Gastrocnemius medialis (tissue), 4 donors: ENCODE results near the gene CFAP119. TPM values are rescaled to one million over a fixed set of nuclear protein-coding genes. Genes with fewer than 3 reads are reported as not detected.
A peak's percentile ranks its signal among the peaks of the same experiment; 100 is the strongest.
"Not testable (repeated sequence)": the region's sequence is repeated elsewhere in the genome, so short reads cannot be mapped to it uniquely, and the experiment has no call there.

Source experiments
- ATAC-seq, 2 donors: fragments of 150-250 bp; one replicate each; pipeline ENCODE4 v1.9.1; 2016
- DNase-seq, 2 donors: peaks; one replicate each; pipeline ENCODE4 v3.0.0-alpha.2; 2019
- H3K27ac ChIP-seq, 4 donors: fragments of 200-600 bp; sonication (generic); 1 replicate in 1 of 4; 2 replicates in 3 of 4; pipeline ENCODE4 v1.5.1; 2016 to 2018; ENCODE audit warnings: mild to moderate bottlenecking in 2 of 4, moderate library complexity in 1 of 4
- H3K27me3 ChIP-seq, 3 donors: fragments of 200-600 bp; sonication (generic) in 2 of 3; 1 replicate in 1 of 3; 2 replicates in 2 of 3; pipeline versions ENCODE4 v1.5.1 to v1.6.0; 2016 to 2019; ENCODE audit warnings: mild to moderate bottlenecking in 1 of 3, moderate library complexity in 1 of 3
- H3K36me3 ChIP-seq, 2 donors: fragments of 200-600 bp; sonication (generic) in 1 of 2; one replicate each; pipeline ENCODE4 v1.5.1; 2017 to 2018
- H3K4me1 ChIP-seq, 2 donors: fragments of 200-600 bp; sonication (generic) in 1 of 2; one replicate each; pipeline ENCODE4 v1.5.1; 2016 to 2017; ENCODE audit warnings: mild to moderate bottlenecking in 2 of 2
- H3K4me3 ChIP-seq, 4 donors: fragments of 200-600 bp; sonication (generic) in 3 of 4; 1 replicate in 1 of 4; 2 replicates in 3 of 4; pipeline ENCODE4 v1.5.1; 2016 to 2019; ENCODE audit warnings: mild to moderate bottlenecking in 2 of 4
- H3K9me3 ChIP-seq, 3 donors: fragments of 200-600 bp; sonication (generic) in 2 of 3; 1 replicate in 1 of 3; 2 replicates in 2 of 3; pipeline ENCODE4 v1.5.1; 2016 to 2019
- CTCF ChIP-seq, 5 experiments: fragments of 450-650 bp in 3 of 5; fragments of 200-600 bp in 2 of 5; sonication (generic) in 2 of 5; IDR thresholded peaks in 4 of 5; conservative IDR thresholded peaks in 1 of 5; 1 replicate in 4 of 5; 2 replicates in 1 of 5; pipeline ENCODE4 v1.5.1; 2016 to 2019; ENCODE audit warnings: antibody characterized with exemption in 5 of 5, mild to moderate bottlenecking in 3 of 5, moderate library complexity in 3 of 5
- POLR2A ChIP-seq, 2 donors: fragments of 450-650 bp; IDR thresholded peaks; one replicate each; pipeline ENCODE4 v1.6.1; 2017; ENCODE audit warnings: antibody characterized with exemption in 2 of 2, mild to moderate bottlenecking in 2 of 2, moderate library complexity in 2 of 2
- in situ Hi-C, 4 donors: fragments of 200-750 bp; cut with MboI; loops; one replicate each; pipeline versions ENCODE4 v1.15.0 to v1.8.0; 2017; ENCODE audit warnings: low sequenced_read_pairs in 4 of 4
- intact Hi-C: fragments of 100-400 bp; cut with DNase I; formaldehyde crosslinking; loops from one replicate; pipeline ENCODE4 v1.15.1; 2023; ENCODE audit warnings: low total_unique reads
- total RNA-seq, 4 donors: library from RNA; depleted of rRNA; stranded (reverse); fragments of >200 nt; gene quantifications; one replicate each; pipeline versions ENCODE4 v1.1.0 to v1.2.3, GENCODE V29; 2016

Gene CFAP119
- 1 to 10 TPM in 2 of 4 donors, under 1 TPM in 1, not detected in 1; 0.73 to 5.8 (median 1.7) TPM for total RNA-seq

GRCh38 chr16:30761928-30762902 lies at the start of gene CFAP119, which contains the start of gene RNF40:
CFAP119 (minus strand) TSS chr16:30762062; CDS start chr16:30761748, 314 bp downstream.
RNF40 (plus strand) TSS chr16:30762322; CDS start chr16:30762546, 224 bp downstream.
- Histone ChIP-seq H3K4me3 (peak within 1 kb of the TSS; percentile 77 to 96 (median 92)), H3K4me1 (peaks cover 18 to 23% of the 10 kb centered on the region in 2 donors), H3K36me3 (peaks cover 0 to 53% of the 10 kb centered on the region in 2 donors), H3K27me3 (no peaks in the 10 kb centered on the region), H3K9me3 (no peaks in the 10 kb centered on the region), H3K27ac (peak within 1 kb of the TSS; percentile 91 to 96 (median 94))
- ATAC-seq (peak; percentile 98 to 99), DNase-seq (peak; percentile 96 to 98)
- intact Hi-C loops = loop anchor here (1.0 kb wide), 1 partner anchor 14 kb away; the partner anchor contains the start of gene PHKG2
- in situ Hi-C loops = no loop called here
- TF ChIP-seq POLR2A (IDR thresholded peaks at IDR 0.05) (peak; percentile 79 to 92), CTCF (IDR thresholded peaks at IDR 0.05 in 4 of 5, conservative IDR thresholded peaks at IDR 0.05 in 1 of 5) (no peak)

DNA sequence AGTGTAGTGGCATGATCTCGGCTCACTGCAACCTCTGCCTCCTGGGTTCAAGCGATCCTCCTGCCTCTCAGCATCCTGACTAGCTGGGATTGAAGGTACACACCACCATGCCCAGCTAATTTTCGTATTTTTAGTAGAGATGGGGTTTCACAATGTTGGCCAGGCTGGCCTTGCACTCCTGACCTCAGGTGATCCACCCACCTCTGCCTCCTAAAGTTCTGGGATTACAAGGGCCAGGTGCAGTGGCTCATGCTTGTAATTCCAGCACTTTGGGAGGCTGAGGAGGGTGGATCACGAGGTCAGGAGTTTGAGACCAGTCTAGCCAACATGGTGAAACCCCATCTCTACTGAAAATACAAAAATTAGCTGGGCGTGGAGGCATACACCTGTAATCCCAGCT lies 47.8 kb upstream of the CFAP119 start:
- intact Hi-C loops, H3K27ac ChIP-seq, H3K36me3 ChIP-seq, in situ Hi-C loops, ATAC-seq, H3K27me3 ChIP-seq, H3K9me3 ChIP-seq, DNase-seq, H3K4me3 ChIP-seq: not testable (repeated sequence)
- H3K4me1 ChIP-seq = peaks cover 14 to 17% of the 10 kb centered on the region in 2 donors

GRCh38 chr16:30808890-30809426 lies 47.1 kb upstream of the CFAP119 start:
- H3K36me3 ChIP-seq, DNase-seq, in situ Hi-C loops, H3K27me3 ChIP-seq, H3K4me3 ChIP-seq, H3K9me3 ChIP-seq, intact Hi-C loops: not testable (repeated sequence)
- ATAC-seq = peak in 1 of 2 donors; percentile 15
- Histone ChIP-seq H3K27ac (peak overlapping the region in 1 of 4 donors; percentile 60), H3K4me1 (peaks cover 14 to 17% of the 10 kb centered on the region in 2 donors)

DNA sequence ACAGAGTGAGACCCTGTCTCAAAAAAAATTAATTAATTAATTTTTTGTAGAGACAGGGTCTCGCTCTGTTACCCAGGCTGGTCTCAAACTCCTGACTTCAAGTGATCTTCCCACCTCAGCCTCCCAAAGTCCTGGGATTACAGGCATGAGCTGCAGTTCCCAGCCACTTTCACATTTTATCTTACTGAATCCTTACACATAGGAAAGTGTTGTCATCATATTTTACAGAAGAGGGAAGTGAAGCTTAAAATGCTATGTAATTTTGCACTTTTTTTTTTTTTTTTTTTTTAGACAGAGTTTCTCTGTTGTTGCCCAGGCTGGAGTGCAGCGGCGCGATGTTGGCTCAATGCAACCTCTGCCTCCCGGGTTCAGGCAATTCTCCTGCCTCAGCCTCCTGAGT lies 46.3 kb upstream of the CFAP119 start:
- Histone ChIP-seq H3K4me1 (peaks cover 14 to 17% of the 10 kb centered on the region in 2 donors), H3K4me3 (no peak overlapping the region), H3K9me3 (no peaks in the 10 kb centered on the region), H3K27ac (peak overlapping the region in 2 of 4 donors; percentile 93 to 95), H3K36me3 (no peaks in the 10 kb centered on the region), H3K27me3 (no peaks in the 10 kb centered on the region)
- intact Hi-C loops (no loop called here), in situ Hi-C loops (no loop called here)
- DNase-seq (no peak), ATAC-seq (no peak)
- TF ChIP-seq POLR2A (IDR thresholded peaks at IDR 0.05) = no peak
- no peak for TF ChIP-seq CTCF (IDR thresholded peaks at IDR 0.05 in 4 of 5, conservative IDR thresholded peaks at IDR 0.05 in 1 of 5)

GRCh38 chr16:30805370-30806169 lies 43.7 kb upstream of the CFAP119 start:
- intact Hi-C loops = loop anchor here (1.0 kb wide), 2 partner anchors 18 to 70 kb away; partner anchors contain the start of gene ZNF629
- in situ Hi-C loops = no loop called here

More at GRCh38 chr16:30805370-30806169, 43.7 kb upstream of the CFAP119 start:
- no peaks in the 10 kb centered on the region for H3K27me3 ChIP-seq
- TF ChIP-seq POLR2A (IDR thresholded peaks at IDR 0.05) = peak; percentile 92 to 94
- peak in 1 of 5 experiments; percentile 11 for TF ChIP-seq CTCF (IDR thresholded peaks at IDR 0.05 in 4 of 5, conservative IDR thresholded peaks at IDR 0.05 in 1 of 5)
- H3K4me1 ChIP-seq = peaks cover 14 to 17% of the 10 kb centered on the region in 2 donors
- DNase-seq = peak; percentile 88 to 90
- no peaks in the 10 kb centered on the region for H3K36me3 ChIP-seq
- H3K4me3 ChIP-seq = peak overlapping the region; percentile 81 to 87 (median 83)
- peak; percentile 86 to 91 for ATAC-seq
- peak overlapping the region; percentile 91 to 95 (median 92) for H3K27ac ChIP-seq
- H3K9me3 ChIP-seq = no peaks in the 10 kb centered on the region
